Activated CD8-positive, alpha-beta T cell treated with anti-CD3 and anti-CD28 coated beads for 36 hours (primary cell): ENCODE results near the gene SYNPO. TPM values are rescaled to one million over a fixed set of nuclear protein-coding genes. Genes with fewer than 3 reads are reported as not detected.

Experiments
- ATAC-seq: fragments of 200-7000 bp; cut with Tn5 transposase; one replicate; pipeline ENCODE4 v1.10.0; 2021; ENCODE audit warnings: mild to moderate bottlenecking, moderate library complexity
- CTCF ChIA-PET: fragments of 350-600 bp; sonication (Branson Sonifier 250); formaldehyde crosslinking; loops from one replicate; lab custom pipeline; 2021; ENCODE audit warnings: antibody characterized with exemption; lab: Charles Lee
- POLR2A ChIA-PET: fragments of 350-600 bp; sonication (Branson Sonifier 250); formaldehyde crosslinking; loops from one replicate; lab custom pipeline; 2021; ENCODE audit warnings: antibody characterized with exemption; lab: Charles Lee
- DNase-seq: peaks from one replicate; pipeline ENCODE4 v3.0.0-alpha.2; 2020
- H3K27ac Mint-ChIP-seq: one replicate; pipeline ENCODE4 v1.8.0; 2021; ENCODE audit warnings: mild to moderate bottlenecking, mixed read lengths
- H3K27me3 Mint-ChIP-seq: one replicate; pipeline ENCODE4 v1.8.0; 2021; ENCODE audit warnings: mixed read lengths
- H3K36me3 Mint-ChIP-seq: one replicate; pipeline ENCODE4 v1.8.0; 2021; ENCODE audit warnings: low read depth, mixed read lengths
- H3K4me1 Mint-ChIP-seq: one replicate; pipeline ENCODE4 v1.8.0; 2021; ENCODE audit warnings: low read depth, mixed read lengths
- H3K4me3 Mint-ChIP-seq: one replicate; pipeline ENCODE4 v1.8.0; 2021; ENCODE audit warnings: mild to moderate bottlenecking, moderate library complexity, mixed read lengths
- H3K9me3 Mint-ChIP-seq: one replicate; pipeline ENCODE4 v1.8.0; 2021; ENCODE audit warnings: mixed read lengths
- CTCF ChIP-seq: fragments of 200-600 bp; IDR thresholded peaks from one replicate; pipeline ENCODE4 v1.8.0; 2022; ENCODE audit warnings: antibody characterized with exemption, mild to moderate bottlenecking
- intact Hi-C: fragments of 100-400 bp; cut with micrococcal nuclease; formaldehyde crosslinking; loops from one replicate; pipeline ENCODE4 v1.10.0; 2022
- total RNA-seq, 2 experiments: library from RNA; stranded (reverse); gene quantifications; one replicate each; pipeline ENCODE4 v1.2.3, GENCODE V29; 2021

Gene SYNPO
- total RNA-seq, 2 experiments from 2014 or later, result 0.18 to 0.22 TPM

DNA sequence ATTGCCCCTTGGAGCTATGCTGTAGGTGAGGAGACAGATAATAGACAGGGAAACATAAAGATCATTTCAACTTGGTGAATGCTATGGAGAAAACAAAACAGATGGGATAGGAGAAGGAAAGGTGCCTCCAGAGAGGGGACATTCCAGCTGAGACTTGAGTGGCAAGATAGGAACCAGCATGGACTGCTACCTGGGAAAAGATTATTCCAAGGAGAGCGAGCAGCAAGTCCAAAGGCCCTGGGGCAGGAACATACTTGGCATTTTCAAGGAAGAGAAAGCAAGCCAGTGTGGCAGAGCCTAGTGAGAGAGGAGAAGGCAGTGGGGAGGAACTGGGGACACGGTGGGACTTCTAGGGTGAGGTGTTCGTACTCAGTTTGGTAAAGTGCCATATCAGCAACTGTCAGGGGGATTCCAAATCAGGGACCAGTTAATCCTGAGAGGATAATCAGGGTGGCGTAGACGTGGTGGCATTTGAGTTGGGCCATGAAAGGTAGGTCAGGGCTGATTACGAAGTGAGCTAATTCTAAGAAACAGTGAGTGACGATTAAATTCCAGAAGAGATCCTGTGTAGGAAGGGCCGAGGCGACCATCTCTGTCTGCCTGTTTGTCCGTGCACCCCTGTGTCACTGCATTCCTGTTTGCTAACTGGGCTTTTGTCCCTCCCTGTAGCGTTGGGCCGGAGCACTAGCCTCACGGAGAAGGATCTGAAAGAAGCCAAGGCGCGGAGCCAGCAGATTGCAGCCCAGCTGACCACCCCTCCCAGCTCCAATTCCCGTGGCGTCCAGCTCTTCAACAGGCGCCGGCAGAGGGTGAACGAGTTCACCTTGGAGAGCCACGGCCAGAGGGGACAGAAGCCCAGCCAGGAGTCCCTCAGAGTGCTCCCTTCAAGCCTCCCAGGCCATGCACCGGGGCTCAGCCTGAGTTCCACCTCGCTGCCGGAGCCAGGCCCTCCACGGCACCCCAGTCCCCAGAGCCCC, 7.1 kb downstream of the SYNPO start:
- Mint-ChIP-seq H3K9me3 (no peaks in the 10 kb centered on the region), H3K4me3 (no peak overlapping the region), H3K4me1 (no peaks in the 10 kb centered on the region), H3K27ac (no peak overlapping the region), H3K36me3 (no peaks in the 10 kb centered on the region), H3K27me3 (no peaks in the 10 kb centered on the region)
- intact Hi-C loops, result no loop called here
- ChIA-PET CTCF (no interaction called here), POLR2A (no interaction called here)
- no peak for ATAC-seq
- no peak for DNase-seq
- no peak for TF ChIP-seq CTCF

DNA sequence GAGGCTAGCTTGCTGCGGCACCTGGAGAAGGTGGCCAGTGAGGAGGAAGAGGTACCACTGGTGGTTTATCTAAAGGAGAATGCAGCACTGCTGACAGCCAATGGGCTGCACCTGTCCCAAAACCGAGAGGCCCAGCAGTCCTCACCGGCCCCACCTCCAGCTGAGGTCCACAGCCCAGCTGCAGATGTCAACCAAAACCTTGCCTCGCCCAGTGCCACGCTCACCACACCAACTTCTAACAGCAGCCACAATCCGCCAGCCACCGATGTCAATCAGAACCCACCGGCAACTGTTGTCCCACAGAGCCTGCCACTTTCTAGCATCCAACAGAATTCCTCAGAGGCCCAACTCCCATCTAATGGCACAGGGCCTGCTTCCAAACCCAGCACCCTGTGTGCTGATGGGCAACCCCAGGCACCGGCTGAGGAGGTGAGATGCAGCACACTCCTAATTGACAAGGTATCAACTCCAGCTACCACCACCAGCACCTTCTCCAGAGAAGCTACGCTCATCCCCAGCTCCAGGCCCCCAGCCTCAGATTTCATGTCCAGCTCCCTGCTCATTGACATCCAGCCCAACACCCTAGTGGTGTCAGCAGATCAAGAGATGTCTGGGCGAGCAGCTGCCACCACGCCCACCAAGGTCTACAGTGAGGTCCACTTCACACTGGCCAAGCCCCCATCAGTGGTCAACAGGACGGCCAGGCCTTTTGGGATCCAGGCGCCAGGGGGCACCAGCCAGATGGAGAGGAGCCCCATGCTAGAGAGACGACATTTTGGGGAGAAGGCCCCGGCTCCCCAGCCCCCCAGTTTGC, 8.0 kb downstream of the SYNPO start:
- ChIA-PET POLR2A (no interaction called here), CTCF (no interaction called here)
- Mint-ChIP-seq H3K27ac (no peak overlapping the region), H3K4me1 (no peaks in the 10 kb centered on the region), H3K4me3 (no peak overlapping the region), H3K36me3 (no peaks in the 10 kb centered on the region), H3K9me3 (no peaks in the 10 kb centered on the region), H3K27me3 (no peaks in the 10 kb centered on the region)
- ATAC-seq (no peak), DNase-seq (no peak)
- intact Hi-C loops, result no loop called here
- no peak for TF ChIP-seq CTCF

- Mint-ChIP-seq H3K36me3 (no peaks in the 10 kb centered on the region), H3K27me3 (no peaks in the 10 kb centered on the region), H3K4me1 (no peaks in the 10 kb centered on the region), H3K9me3 (no peaks in the 10 kb centered on the region), H3K27ac (no peak overlapping the region), H3K4me3 (no peak overlapping the region)
- no peak for TF ChIP-seq CTCF
- intact Hi-C loops, result no loop called here
- ChIA-PET CTCF (interaction anchor here (1.0 kb wide), 1 partner anchor 89 kb away, joined by 3 read pairs; no protein-coding TSS in a partner anchor), POLR2A (no interaction called here)
- ATAC-seq, result no peak
- no peak for DNase-seq
Observed at GRCh38 chr5:150649108-150650020, 8.9 kb downstream of the SYNPO start.

DNA sequence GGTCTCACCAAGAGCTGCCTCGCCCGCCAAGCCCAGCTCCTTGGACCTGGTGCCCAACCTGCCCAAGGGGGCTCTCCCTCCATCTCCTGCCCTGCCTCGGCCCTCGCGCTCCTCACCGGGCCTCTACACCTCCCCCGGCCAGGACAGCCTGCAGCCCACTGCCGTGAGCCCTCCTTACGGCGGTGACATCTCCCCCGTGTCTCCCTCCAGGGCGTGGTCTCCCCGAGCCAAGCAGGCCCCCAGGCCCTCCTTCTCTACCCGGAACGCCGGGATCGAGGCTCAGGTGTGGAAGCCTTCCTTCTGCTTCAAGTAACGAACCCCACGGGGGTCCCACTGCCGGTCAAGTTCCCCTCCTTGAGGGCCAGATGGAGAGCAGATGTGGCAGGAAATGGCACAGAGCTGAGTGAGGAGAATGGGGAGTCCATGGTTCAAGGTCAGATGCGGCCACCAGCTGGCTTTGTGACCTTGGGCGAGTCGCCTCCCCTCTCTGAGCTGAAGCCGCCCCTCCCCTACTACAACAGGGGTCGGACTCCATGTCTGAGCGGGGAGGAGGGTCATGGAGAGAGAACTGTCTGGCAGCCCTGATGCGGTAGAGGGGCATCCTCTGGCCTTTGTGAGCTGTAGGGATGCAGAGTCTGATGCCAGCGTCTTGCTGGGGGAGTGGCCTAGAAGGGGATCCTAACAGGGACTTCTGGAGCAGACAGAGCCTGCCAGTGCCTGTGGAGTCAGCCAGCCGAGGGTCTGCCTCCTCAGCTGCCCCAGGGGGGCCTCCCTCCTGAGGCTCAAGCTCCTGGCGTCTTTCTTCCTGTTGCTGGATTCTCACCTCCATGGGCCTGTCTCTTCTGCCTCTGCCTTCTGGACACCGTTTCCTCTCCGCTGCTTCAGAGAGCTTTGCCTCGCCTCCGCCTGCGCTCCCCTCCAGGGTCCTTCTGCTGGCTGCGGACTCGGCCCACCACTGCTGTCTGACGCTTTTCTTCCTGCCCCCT, 9.9 kb downstream of the SYNPO start:
- intact Hi-C loops, result no loop called here
- ATAC-seq, result no peak
- Mint-ChIP-seq H3K36me3 (no peaks in the 10 kb centered on the region), H3K9me3 (no peaks in the 10 kb centered on the region), H3K27ac (peak overlapping the region; percentile 20), H3K4me1 (no peaks in the 10 kb centered on the region), H3K27me3 (no peaks in the 10 kb centered on the region), H3K4me3 (no peak overlapping the region)
- ChIA-PET CTCF (interaction anchor here (1.0 kb wide), 1 partner anchor 90 kb away, joined by 3 read pairs; no protein-coding TSS in a partner anchor), POLR2A (no interaction called here)
- no peak for TF ChIP-seq CTCF
- no peak for DNase-seq
